ENCODE data around the gene WDFY3. TPM values are rescaled to one million over a fixed set of nuclear protein-coding genes. Genes with fewer than 3 reads are reported as not detected.
A peak's percentile ranks its signal among the peaks of the same experiment; 100 is the strongest.

The WDFY3 gene
- total RNA-seq, 1 experiment from 2014 or later: 39.9 TPM

GRCh38 chr4:84750960-84751283, 215.6 kb downstream of the WDFY3 start:
- no peaks in the 10 kb centered on the region for H3K27me3 ChIP-seq (ENCODE audit: insufficient read depth, low read length)
- H3K4me1 ChIP-seq (ENCODE audit: control insufficient read depth in 1 of 2, insufficient read depth in 2 of 2, low read length in 2 of 2): no peaks in the 10 kb centered on the region
- H4K20me1 ChIP-seq (ENCODE audit: insufficient read depth): no peaks in the 10 kb centered on the region
- no peak for DNase-seq (ENCODE audit: low read depth, low spot score)
- ATAC-seq: no peak
- H3K9ac ChIP-seq (ENCODE audit: low read length): no peak overlapping the region
- H3K9me3 ChIP-seq (ENCODE audit: control insufficient read depth in 1 of 2, insufficient read depth in 1 of 2, low read depth in 1 of 2, low read length in 2 of 2): no peaks in the 10 kb centered on the region
- BruUV-seq (replicated peaks): no TSS peak
- H3K27ac ChIP-seq (ENCODE audit: low read depth, low read length): no peak overlapping the region
- ChIA-PET POLR2A (no interaction called here), CTCF (interaction anchor here (0.8 to 2.8 kb wide), 9 partner anchors 9 to 220 kb away, joined by 3 to 31 read pairs (median 5); no protein-coding TSS in a partner anchor), RAD21 (ENCODE audit: low non-redundant PET in 1 of 2, low total read pairs in 2 of 2, uncharacterized antibody in 2 of 2, unreplicated experiment in 2 of 2) (interaction anchor here (0.8 to 1.8 kb wide), 4 partner anchors 172 to 220 kb away, joined by 3 to 6 read pairs (median 4); partner anchors contain the start of gene WDFY3 (in 1 of the 2))
- no peak overlapping the region for H3K4me3 ChIP-seq (replicated peaks in 1 of 2; ENCODE audit: low read depth in 1 of 2, low read length in 2 of 2)
- TF ChIP-seq JUND (IDR thresholded peaks at IDR 0.05) (no peak), CEBPB (IDR thresholded peaks at IDR 0.05; ENCODE audit: low read depth) (no peak)
- no peak overlapping the region for H2AFZ ChIP-seq (ENCODE audit: low read depth, low read length, poor library complexity, severe bottlenecking)
- no peaks in the 10 kb centered on the region for H3K79me2 ChIP-seq (ENCODE audit: insufficient read depth, low read length)
- intact Hi-C loops (cut with micrococcal nuclease): loop anchor here (1.0 kb wide), 1 partner anchor 220 kb away; no protein-coding TSS in a partner anchor
- H3K9me2 ChIP-seq (ENCODE audit: insufficient read depth): no peaks in the 10 kb centered on the region
- H3K36me3 ChIP-seq (ENCODE audit: control insufficient read depth in 1 of 2, insufficient read depth in 2 of 2, low read length in 2 of 2): peaks cover 2 to 11% of the 10 kb centered on the region in 2 experiments; a peak in 1 of 4 replicates
- no peak overlapping the region for H3K4me2 ChIP-seq (ENCODE audit: low read length)

DNA sequence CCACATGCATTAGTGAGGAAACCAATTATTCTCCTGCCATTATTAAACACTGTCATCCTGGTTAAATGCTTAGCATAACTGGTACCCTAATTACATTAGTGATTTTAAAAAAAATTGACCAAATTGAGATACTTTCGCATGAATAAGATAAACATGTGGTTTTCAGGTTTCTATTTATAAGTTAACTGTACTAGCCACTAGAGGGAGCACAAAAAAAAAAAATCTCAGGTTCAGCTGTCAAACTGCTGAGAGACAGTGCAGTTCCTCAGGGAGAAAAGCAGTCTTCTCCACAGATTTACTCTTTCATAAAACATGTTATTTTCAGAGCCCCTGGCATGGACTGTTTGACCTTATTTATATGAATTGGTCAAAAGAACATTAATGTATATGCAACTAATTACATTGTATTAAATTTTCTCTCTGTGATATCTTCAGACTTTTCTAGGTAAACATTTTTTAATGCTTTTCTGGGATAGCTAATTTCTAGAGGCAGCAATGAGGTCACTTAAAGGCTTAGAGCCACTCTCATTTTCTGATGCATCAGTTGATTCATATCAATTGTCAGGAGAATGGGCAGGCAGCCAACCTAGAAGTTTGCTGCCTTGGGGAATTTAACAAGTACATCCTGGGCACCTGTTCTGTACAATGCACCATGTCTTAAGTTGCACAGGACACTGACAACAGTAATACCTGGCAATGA, 216.1 kb downstream of the WDFY3 start:
- DNase-seq (ENCODE audit: low read depth, low spot score): peak; percentile 12
- BruUV-seq (replicated peaks): no TSS peak
- Histone ChIP-seq H3K9me3 (ENCODE audit: control insufficient read depth in 1 of 2, insufficient read depth in 1 of 2, low read depth in 1 of 2, low read length in 2 of 2) (no peaks in the 10 kb centered on the region), H3K27me3 (ENCODE audit: insufficient read depth, low read length) (no peaks in the 10 kb centered on the region), H3K4me3 (replicated peaks in 1 of 2; ENCODE audit: low read depth in 1 of 2, low read length in 2 of 2) (no peak overlapping the region), H3K4me1 (ENCODE audit: control insufficient read depth in 1 of 2, insufficient read depth in 2 of 2, low read length in 2 of 2) (no peaks in the 10 kb centered on the region), H3K79me2 (ENCODE audit: insufficient read depth, low read length) (no peaks in the 10 kb centered on the region), H3K27ac (ENCODE audit: low read depth, low read length) (no peak overlapping the region), H3K9ac (ENCODE audit: low read length) (no peak overlapping the region), H4K20me1 (ENCODE audit: insufficient read depth) (no peaks in the 10 kb centered on the region), H3K9me2 (ENCODE audit: insufficient read depth) (no peaks in the 10 kb centered on the region), H3K4me2 (ENCODE audit: low read length) (no peak overlapping the region), H2AFZ (ENCODE audit: low read depth, low read length, poor library complexity, severe bottlenecking) (no peak overlapping the region), H3K36me3 (ENCODE audit: control insufficient read depth in 1 of 2, insufficient read depth in 2 of 2, low read length in 2 of 2) (peaks cover 2 to 11% of the 10 kb centered on the region in 2 experiments; a peak in 1 of 4 replicates)
- TF ChIP-seq, protein P1, sequence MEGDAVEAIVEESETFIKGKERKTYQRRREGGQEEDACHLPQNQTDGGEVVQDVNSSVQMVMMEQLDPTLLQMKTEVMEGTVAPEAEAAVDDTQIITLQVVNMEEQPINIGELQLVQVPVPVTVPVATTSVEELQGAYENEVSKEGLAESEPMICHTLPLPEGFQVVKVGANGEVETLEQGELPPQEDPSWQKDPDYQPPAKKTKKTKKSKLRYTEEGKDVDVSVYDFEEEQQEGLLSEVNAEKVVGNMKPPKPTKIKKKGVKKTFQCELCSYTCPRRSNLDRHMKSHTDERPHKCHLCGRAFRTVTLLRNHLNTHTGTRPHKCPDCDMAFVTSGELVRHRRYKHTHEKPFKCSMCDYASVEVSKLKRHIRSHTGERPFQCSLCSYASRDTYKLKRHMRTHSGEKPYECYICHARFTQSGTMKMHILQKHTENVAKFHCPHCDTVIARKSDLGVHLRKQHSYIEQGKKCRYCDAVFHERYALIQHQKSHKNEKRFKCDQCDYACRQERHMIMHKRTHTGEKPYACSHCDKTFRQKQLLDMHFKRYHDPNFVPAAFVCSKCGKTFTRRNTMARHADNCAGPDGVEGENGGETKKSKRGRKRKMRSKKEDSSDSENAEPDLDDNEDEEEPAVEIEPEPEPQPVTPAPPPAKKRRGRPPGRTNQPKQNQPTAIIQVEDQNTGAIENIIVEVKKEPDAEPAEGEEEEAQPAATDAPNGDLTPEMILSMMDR (IDR thresholded peaks at IDR 0.05 in 2 of 3, conservative IDR thresholded peaks at IDR 0.05 in 1 of 3; ENCODE audit: borderline replicate concordance in 1 of 3, insufficient read depth in 1 of 3, low read depth in 2 of 3, low read length in 2 of 3): peak; percentile 46 to 80 (median 54); a peak in 5 of 6 replicates
- TF ChIP-seq JUND (IDR thresholded peaks at IDR 0.05) (0 out of 2 replicates have a peak, but pooled peaks have one; percentile 5), ZFX (IDR thresholded peaks at IDR 0.05) (no peak), SIN3A (IDR thresholded peaks at IDR 0.05; ENCODE audit: low read depth) (0 out of 2 replicates have a peak, but pooled peaks have one; percentile 21), RAD21 (IDR thresholded peaks at IDR 0.05; ENCODE audit: low read depth) (peak; percentile 73)
- ChIA-PET POLR2A (no interaction called here), RAD21 (ENCODE audit: low non-redundant PET in 1 of 2, low total read pairs in 2 of 2, uncharacterized antibody in 2 of 2, unreplicated experiment in 2 of 2) (interaction anchor here (0.8 to 1.8 kb wide), 4 partner anchors 172 to 221 kb away, joined by 3 to 6 read pairs (median 4); partner anchors contain the start of gene WDFY3 (in 1 of the 2)), CTCF (interaction anchor here (0.8 to 2.8 kb wide), 9 partner anchors 9 to 221 kb away, joined by 3 to 31 read pairs (median 5); no protein-coding TSS in a partner anchor)
- peak; percentile 67; the same call in 1 of the 2 replicates for ATAC-seq
- intact Hi-C loops (cut with micrococcal nuclease): loop anchor here (1.0 kb wide), 1 partner anchor 221 kb away; no protein-coding TSS in a partner anchor

Measured in HCT116 (cell line).